Hypothalamus (tissue), 51 donors: Measurements from ENCODE around the gene MTA3.
"Not testable (repeated sequence)": the region's sequence is repeated elsewhere in the genome, so short reads cannot be mapped to it uniquely, and the experiment has no call there.

Experiments used
- DNase-seq, 51 donors: peaks; one replicate each; lab custom pipeline; 2025; lab: John Stamatoyannopoulos, UW

The MTA3 gene

GRCh38 chr2:42606166-42606565 is 37.7 kb downstream of the MTA3 start:
- DNase-seq: not testable (repeated sequence)

GRCh38 chr2:42607101-42607637 is 38.7 kb downstream of the MTA3 start:
- no peak for DNase-seq

- DNase-seq: no peak
These were observed 45.0 kb downstream of the MTA3 start for GRCh38 chr2:42613281-42614064.

GRCh38 chr2:42614838-42615237 is 46.4 kb downstream of the MTA3 start:
- DNase-seq: no peak

- DNase-seq: no peak
These were observed 49.7 kb downstream of the MTA3 start for GRCh38 chr2:42618116-42618515.

- DNase-seq: no peak
These were observed 50.5 kb downstream of the MTA3 start for GRCh38 chr2:42618972-42619371.

- not testable (repeated sequence) for DNase-seq
These were observed 53.2 kb downstream of the MTA3 start for GRCh38 chr2:42621626-42622025.

GRCh38 chr2:42622943-42623676 is 54.7 kb downstream of the MTA3 start:
- no peak for DNase-seq

GRCh38 chr2:42624047-42624446 is 55.6 kb downstream of the MTA3 start:
- no peak for DNase-seq

GRCh38 chr2:42628024-42628423 is 59.6 kb downstream of the MTA3 start:
- DNase-seq: not testable (repeated sequence)

- no peak for DNase-seq
These were observed 68.5 kb downstream of the MTA3 start for GRCh38 chr2:42636934-42637333.

- no peak for DNase-seq
These were observed 69.8 kb downstream of the MTA3 start for GRCh38 chr2:42638080-42638784.

GRCh38 chr2:42639340-42640077 is 71.1 kb downstream of the MTA3 start:
- DNase-seq: no peak

GRCh38 chr2:42640261-42640660 is 71.8 kb downstream of the MTA3 start:
- no peak for DNase-seq

GRCh38 chr2:42642371-42642770 is 73.9 kb downstream of the MTA3 start:
- DNase-seq: not testable (repeated sequence)

GRCh38 chr2:42645551-42645950 is 77.1 kb downstream of the MTA3 start:
- no peak for DNase-seq

- no peak for DNase-seq
These were observed 80.4 kb downstream of the MTA3 start for GRCh38 chr2:42648796-42649195.

GRCh38 chr2:42651057-42651456 is 82.6 kb downstream of the MTA3 start:
- no peak for DNase-seq

GRCh38 chr2:42652086-42652485 is 83.7 kb downstream of the MTA3 start:
- DNase-seq: no peak

GRCh38 chr2:42653039-42653438 is 84.6 kb downstream of the MTA3 start:
- DNase-seq: no peak
